Bronchial smooth muscle cell (primary cell): ENCODE measurements around the gene IKZF3. TPM values are rescaled to one million over a fixed set of nuclear protein-coding genes. Genes with fewer than 3 reads are reported as not detected.

Experiments used
- total RNA-seq: library from RNA; depleted of rRNA; stranded (reverse); fragments of >200 nt; gene quantifications from 2 replicates; pipeline ENCODE4 v1.2.1, GENCODE V29; 2014

IKZF3 gene
- under 0.01 TPM in 1 of 2 replicates, not detected in the other for total RNA-seq

GRCh38 chr17:39863918-39864746 lies at the start of gene IKZF3:
Gene IKZF3, minus strand, starts transcription at chr17:39864312. Its CDS starts 186 bp downstream, at chr17:39864126.

GRCh38 chr17:39867880-39868553 lies 3.9 kb upstream of the IKZF3 start, which contains the start of gene ZPBP2:
Gene ZPBP2, plus strand, starts transcription at chr17:39868202. Its CDS starts 153 bp downstream, at chr17:39868355.

DNA sequence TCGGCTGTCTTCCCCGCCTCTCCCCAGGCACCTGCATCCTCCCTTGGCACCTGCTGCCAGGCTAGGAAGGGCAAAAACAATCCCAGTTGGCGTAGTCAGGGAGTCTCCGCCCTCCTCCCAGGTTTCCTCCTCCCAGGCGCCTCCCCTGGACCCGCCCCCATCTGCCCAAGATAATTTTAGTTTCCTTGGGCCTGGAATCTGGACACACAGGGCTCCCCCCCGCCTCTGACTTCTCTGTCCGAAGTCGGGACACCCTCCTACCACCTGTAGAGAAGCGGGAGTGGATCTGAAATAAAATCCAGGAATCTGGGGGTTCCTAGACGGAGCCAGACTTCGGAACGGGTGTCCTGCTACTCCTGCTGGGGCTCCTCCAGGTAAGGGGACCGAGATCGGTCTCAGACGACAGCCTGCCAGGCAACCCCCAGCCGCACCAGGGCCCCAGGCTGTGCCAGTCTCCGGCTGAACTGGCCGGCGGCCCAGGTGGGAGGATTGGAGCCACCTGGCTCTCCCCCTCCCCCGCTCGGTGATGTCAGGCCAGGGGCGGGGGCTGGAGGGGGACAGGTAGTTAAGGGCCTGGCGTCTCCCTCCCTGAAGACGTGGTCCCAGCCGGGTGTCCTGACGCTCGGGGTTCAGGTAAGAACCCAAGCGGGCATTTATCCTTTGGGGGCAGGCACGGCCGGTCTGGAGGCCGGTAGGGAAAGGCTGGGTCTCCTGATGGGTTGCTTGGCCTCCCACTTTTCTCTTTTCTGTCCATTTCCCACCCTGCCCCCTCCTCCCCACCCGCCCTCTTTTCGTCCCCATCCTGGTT lies 126.1 kb downstream of the IKZF3 start, which contains the start of gene GRB7:
TSS of gene GRB7 (plus strand) at position 179 of the 808 bp plus-strand sequence. CDS start 4,364 bp downstream, outside the sequence.

DNA sequence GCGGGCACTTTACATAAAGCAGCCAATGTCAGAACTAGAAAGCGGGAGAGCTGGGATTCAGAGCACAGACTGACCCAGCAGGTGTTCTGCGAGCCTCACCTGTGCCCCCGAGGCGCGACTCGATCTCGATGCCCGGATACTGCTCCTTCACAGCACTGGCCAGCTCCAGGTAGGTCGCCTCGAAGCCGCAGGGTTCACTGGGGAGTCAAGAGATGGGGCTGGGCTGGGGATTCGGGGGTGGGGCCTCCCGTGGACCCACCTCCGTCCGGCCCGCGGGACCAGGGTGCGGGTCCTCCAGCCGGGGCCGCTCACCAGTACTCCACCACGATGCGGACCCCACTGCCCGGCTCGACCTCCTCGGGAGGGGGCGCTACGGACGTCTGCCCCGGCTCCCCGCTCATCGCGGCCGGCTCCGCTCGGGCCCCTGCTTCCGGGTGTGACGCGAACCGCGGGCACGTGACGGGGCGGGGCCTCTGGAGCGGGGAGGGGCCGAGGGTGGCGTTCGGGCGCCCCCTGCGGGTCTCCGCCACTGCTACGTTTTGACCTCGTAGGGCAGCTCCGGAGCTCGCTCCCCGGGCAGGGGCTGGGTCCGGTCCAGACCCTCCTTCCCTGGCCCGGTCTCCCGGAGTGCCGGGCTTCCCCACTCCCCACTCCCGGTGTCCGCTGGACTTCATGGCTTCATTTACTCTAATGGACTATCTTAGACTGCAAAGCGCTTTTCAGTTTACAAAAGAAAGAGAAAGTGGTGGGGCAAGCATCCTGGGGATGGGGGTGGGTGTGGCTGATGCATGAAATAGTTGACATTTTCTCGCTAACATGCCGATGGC lies 133.8 kb downstream of the IKZF3 start, which contains the start of gene MIEN1:
TSS of gene MIEN1 (minus strand) at position 438 of the 827 bp plus-strand sequence. CDS start at position 401, 37 bp downstream.

Other genes with a start within 250 kb of the IKZF3 start
- gene PPP1R1B, start 237.4 kb downstream of the IKZF3 start, total RNA-seq, result 0.32 and 6.3 TPM in 2 replicates
- gene STARD3, start 227.2 kb downstream of the IKZF3 start, total RNA-seq, result 18.1 and 25.2 TPM in 2 replicates
- 0.16 and 0.34 TPM in 2 replicates for gene TCAP, start 199.0 kb downstream of the IKZF3 start, total RNA-seq
- gene PNMT, start 195.9 kb downstream of the IKZF3 start, total RNA-seq, result not detected in 2 replicates
- 12.5 and 20.2 TPM in 2 replicates for gene PGAP3, start 176.3 kb downstream of the IKZF3 start, total RNA-seq
- gene ERBB2, start 164.2 kb downstream of the IKZF3 start, total RNA-seq, result 24.6 and 30.3 TPM in 2 replicates
- 14.3 and 14.7 TPM in 2 replicates for gene MIEN1, start 133.8 kb downstream of the IKZF3 start, total RNA-seq
- gene GRB7, start 126.4 kb downstream of the IKZF3 start, total RNA-seq, result 0.16 TPM in 1 of 2 replicates, not detected in the other
- not detected in 2 replicates for gene ZPBP2, start 3.9 kb upstream of the IKZF3 start, total RNA-seq
- 5.5 and 5.6 TPM in 2 replicates for gene GSDMB, start 54.3 kb upstream of the IKZF3 start, total RNA-seq
- 58.2 and 69.5 TPM in 2 replicates for gene ORMDL3, start 63.3 kb upstream of the IKZF3 start, total RNA-seq
- gene LRRC3C, start 63.4 kb upstream of the IKZF3 start, total RNA-seq, result not detected in 2 replicates
- not detected in 2 replicates for gene GSDMA, start 98.7 kb upstream of the IKZF3 start, total RNA-seq
- 56.8 and 63.4 TPM in 2 replicates for gene PSMD3, start 116.5 kb upstream of the IKZF3 start, total RNA-seq
- 0.16 TPM in 1 of 2 replicates, not detected in the other for gene CSF3, start 151.1 kb upstream of the IKZF3 start, total RNA-seq
- gene MED24, start 190.1 kb upstream of the IKZF3 start, total RNA-seq, result 23.8 and 27.2 TPM in 2 replicates
- gene THRA, start 198.7 kb upstream of the IKZF3 start, total RNA-seq, result 25.5 and 51.2 TPM in 2 replicates
- 1.9 and 2.2 TPM in 2 replicates for gene NR1D1, start 236.3 kb upstream of the IKZF3 start, total RNA-seq